Ascending aorta (tissue), 2 donors: ENCODE measurements around the gene MRPL39. TPM values are rescaled to one million over a fixed set of nuclear protein-coding genes. Genes with fewer than 3 reads are reported as not detected.

Source experiments
- DNase-seq, 2 donors: peaks; one replicate each; pipeline ENCODE4 v3.0.0-alpha.2; 2019; ENCODE audit warnings: low spot score in 2 of 2
- H3K27ac ChIP-seq, 2 donors: fragments of 200-600 bp; sonication (generic); one replicate each; pipeline ENCODE4 v1.5.1; 2016 to 2017; ENCODE audit warnings: mild to moderate bottlenecking in 1 of 2
- H3K27me3 ChIP-seq: fragments of 200-600 bp; sonication (generic); one replicate; pipeline ENCODE4 v1.5.1; 2017
- H3K36me3 ChIP-seq, 2 donors: fragments of 200-600 bp; sonication (generic); one replicate each; pipeline ENCODE4 v1.5.1; 2016
- H3K4me1 ChIP-seq, 2 donors: fragments of 200-600 bp; sonication (generic); one replicate each; pipeline ENCODE4 v1.5.1; 2016 to 2017; ENCODE audit warnings: mild to moderate bottlenecking in 1 of 2
- H3K4me3 ChIP-seq, 2 donors: fragments of 200-600 bp; sonication (generic); one replicate each; pipeline ENCODE4 v1.5.1; 2016 to 2017; ENCODE audit warnings: mild to moderate bottlenecking in 1 of 2
- H3K9me3 ChIP-seq, 2 donors: fragments of 200-600 bp; sonication (generic); one replicate each; pipeline ENCODE4 v1.5.1; 2016
- intact Hi-C: fragments of 100-400 bp; cut with DNase I; formaldehyde crosslinking; loops from one replicate; pipeline ENCODE4 v1.15.1; 2023
- total RNA-seq: library from RNA; depleted of rRNA; stranded (reverse); fragments of >200 nt; gene quantifications from one replicate; pipeline ENCODE4 v1.1.0, GENCODE V29; 2016
- TF ChIP-seq, protein P1 (sequence below), 3 experiments: fragments of 200-600 bp in 2 of 3; fragments of 450-650 bp in 1 of 3; sonication (generic) in 2 of 3; IDR thresholded peaks; one replicate each; pipeline ENCODE4 v1.5.1; 2016 to 2019; ENCODE audit warnings: antibody characterized with exemption in 3 of 3, mild to moderate bottlenecking in 1 of 3, moderate library complexity in 1 of 3

MRPL39 gene
- total RNA-seq, 1 donor from 2014 or later = 26.1 TPM

DNA sequence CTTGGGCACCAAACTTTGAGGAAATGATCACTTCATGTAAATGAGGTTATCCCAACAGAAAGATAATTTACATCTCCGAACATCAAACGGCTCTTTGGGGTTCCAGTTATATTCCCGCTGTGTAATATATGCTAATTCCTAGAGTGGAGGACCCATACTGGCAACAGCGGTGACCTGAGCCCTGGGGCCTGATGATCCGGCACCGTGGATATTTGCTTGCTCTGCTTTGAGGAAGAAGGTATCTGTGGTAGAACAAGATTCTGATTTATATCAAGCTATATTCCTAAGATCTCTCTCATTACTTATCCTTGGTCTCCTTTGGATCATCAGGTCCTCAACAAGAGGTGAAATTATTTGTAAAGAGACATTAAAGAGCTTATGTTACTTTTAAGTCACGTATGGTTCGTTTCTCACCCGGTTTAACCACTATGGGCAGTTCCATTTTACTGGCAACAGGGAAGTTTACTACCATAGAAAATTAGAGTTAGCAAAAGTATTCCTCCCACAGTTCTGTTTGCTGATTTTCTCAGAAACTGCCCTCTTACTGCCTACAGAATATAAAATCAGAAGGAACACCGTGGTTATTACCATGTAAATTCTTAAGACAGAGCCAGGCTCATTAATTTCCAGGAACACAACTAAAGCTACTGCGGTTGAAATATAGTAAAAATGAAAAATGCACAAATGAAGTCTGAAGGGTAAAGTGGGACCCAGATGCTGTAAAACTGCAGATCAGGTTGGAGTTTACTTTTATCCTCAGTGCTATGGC lies 56.7 kb downstream of the MRPL39 start:
- Histone ChIP-seq H3K27ac (no peak overlapping the region), H3K36me3 (no peaks in the 10 kb centered on the region), H3K27me3 (no peaks in the 10 kb centered on the region), H3K4me3 (no peak overlapping the region), H3K9me3 (no peaks in the 10 kb centered on the region), H3K4me1 (no peaks in the 10 kb centered on the region)
- TF ChIP-seq, protein P1, sequence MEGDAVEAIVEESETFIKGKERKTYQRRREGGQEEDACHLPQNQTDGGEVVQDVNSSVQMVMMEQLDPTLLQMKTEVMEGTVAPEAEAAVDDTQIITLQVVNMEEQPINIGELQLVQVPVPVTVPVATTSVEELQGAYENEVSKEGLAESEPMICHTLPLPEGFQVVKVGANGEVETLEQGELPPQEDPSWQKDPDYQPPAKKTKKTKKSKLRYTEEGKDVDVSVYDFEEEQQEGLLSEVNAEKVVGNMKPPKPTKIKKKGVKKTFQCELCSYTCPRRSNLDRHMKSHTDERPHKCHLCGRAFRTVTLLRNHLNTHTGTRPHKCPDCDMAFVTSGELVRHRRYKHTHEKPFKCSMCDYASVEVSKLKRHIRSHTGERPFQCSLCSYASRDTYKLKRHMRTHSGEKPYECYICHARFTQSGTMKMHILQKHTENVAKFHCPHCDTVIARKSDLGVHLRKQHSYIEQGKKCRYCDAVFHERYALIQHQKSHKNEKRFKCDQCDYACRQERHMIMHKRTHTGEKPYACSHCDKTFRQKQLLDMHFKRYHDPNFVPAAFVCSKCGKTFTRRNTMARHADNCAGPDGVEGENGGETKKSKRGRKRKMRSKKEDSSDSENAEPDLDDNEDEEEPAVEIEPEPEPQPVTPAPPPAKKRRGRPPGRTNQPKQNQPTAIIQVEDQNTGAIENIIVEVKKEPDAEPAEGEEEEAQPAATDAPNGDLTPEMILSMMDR (IDR thresholded peaks at IDR 0.05) = no peak
- DNase-seq = no peak
- intact Hi-C loops = no loop called here

DNA sequence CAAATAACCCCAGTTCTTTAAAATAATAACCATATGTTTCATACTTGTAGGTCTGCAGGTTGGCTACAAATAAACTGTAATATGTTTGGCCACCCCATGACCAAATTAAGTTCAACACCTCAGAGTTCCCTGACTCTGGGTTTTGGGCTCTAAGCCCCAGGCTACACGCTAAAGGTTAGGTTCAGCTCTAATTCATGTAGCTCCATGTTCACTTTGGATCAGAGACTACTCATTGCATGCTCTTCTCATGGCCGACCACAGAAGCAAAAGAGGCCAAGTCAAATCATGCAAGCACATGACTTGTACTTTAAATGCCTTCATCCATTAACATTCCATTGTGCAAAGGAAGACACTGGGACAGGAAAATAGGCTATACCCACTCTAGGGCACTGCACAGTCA lies 66.2 kb downstream of the MRPL39 start:
- H3K4me3 ChIP-seq = no peak overlapping the region
- intact Hi-C loops = no loop called here
- no peak overlapping the region for H3K27ac ChIP-seq
- no peaks in the 10 kb centered on the region for H3K36me3 ChIP-seq
- no peaks in the 10 kb centered on the region for H3K4me1 ChIP-seq
- no peaks in the 10 kb centered on the region for H3K27me3 ChIP-seq
- DNase-seq = no peak
- peaks cover 0 to 16% of the 10 kb centered on the region in 2 donors for H3K9me3 ChIP-seq
- TF ChIP-seq, protein P1 (IDR thresholded peaks at IDR 0.05) = no peak

DNA sequence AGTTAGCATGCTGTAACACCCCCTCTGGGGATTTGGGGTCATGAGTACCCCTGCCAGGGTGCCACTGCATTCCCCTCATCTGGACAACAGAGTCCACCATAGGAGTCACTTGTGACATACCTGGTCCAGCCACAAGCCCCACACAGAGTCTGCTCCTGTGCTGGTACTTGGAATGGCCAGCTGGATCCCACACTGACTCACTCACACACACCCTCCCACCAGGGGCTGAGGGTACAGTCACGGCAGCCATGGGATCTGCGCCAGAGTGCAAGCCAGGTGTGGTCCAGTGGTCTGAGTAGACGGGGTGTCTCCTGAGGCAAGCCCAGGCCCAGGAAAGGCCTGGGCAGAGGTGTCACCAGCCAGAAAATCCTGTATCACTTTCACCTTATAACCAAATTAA lies 67.7 kb downstream of the MRPL39 start:
- H3K36me3 ChIP-seq = no peaks in the 10 kb centered on the region

DNA sequence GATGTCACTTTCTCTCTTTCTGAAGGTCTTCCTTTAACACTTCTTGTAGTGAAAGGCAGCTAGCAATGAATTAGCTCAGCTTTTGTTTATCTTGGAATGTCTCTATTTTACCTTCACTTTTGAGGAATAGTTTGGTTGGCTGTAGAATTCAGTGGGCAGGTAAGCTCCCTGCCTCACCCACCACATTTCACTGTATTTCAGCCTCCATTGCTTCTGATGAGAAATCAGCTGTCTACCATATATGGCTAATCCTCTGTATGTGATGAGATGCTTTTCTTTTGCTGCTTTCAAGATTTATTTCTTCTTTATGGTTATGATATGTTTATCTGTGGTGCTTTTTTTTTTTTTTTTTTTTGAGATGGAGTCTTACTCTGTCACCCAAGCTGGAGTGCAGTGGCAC lies 70.1 kb downstream of the MRPL39 start:
- H3K4me1 ChIP-seq = no peaks in the 10 kb centered on the region
- no peak for DNase-seq
- no peak overlapping the region for H3K4me3 ChIP-seq
- TF ChIP-seq, protein P1 (IDR thresholded peaks at IDR 0.05) = no peak
- H3K27ac ChIP-seq = no peak overlapping the region
- H3K9me3 ChIP-seq = peaks cover 0 to 16% of the 10 kb centered on the region in 2 donors
- no peaks in the 10 kb centered on the region for H3K36me3 ChIP-seq
- H3K27me3 ChIP-seq = no peaks in the 10 kb centered on the region
- intact Hi-C loops = no loop called here

More for the DNA sequence above, 67.7 kb downstream of the MRPL39 start:
- Histone ChIP-seq H3K4me3 (no peak overlapping the region), H3K4me1 (no peaks in the 10 kb centered on the region), H3K27ac (no peak overlapping the region), H3K9me3 (peaks cover 0 to 16% of the 10 kb centered on the region in 2 donors), H3K27me3 (no peaks in the 10 kb centered on the region)
- intact Hi-C loops = no loop called here
- DNase-seq = no peak
- TF ChIP-seq, protein P1 (IDR thresholded peaks at IDR 0.05) = no peak

DNA sequence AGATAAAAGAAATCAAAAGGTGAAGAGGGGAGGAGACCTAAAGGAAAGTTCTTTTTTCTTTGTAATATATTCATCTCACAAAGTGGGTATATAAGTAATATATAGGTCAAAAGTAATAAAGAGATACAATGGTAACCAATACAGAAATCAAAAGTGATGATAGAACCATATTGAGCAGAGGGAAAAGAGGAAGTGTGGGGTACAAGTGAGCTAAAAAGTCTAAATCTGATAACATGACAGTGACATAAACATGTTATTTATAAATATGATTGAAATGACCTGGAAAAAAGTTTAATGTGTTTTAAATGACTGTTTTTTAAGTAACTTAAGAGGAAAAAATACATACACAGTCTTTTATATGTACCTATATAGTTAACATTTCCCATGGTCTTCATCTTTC lies 70.5 kb downstream of the MRPL39 start:
- Histone ChIP-seq H3K27ac (no peak overlapping the region), H3K4me3 (no peak overlapping the region), H3K4me1 (no peaks in the 10 kb centered on the region), H3K9me3 (peaks cover 0 to 16% of the 10 kb centered on the region in 2 donors), H3K27me3 (no peaks in the 10 kb centered on the region), H3K36me3 (no peaks in the 10 kb centered on the region)
- no peak for DNase-seq
- TF ChIP-seq, protein P1 (IDR thresholded peaks at IDR 0.05) = no peak
- intact Hi-C loops = no loop called here
